Measurements from ENCODE around the gene ZNFX1. TPM values are rescaled to one million over a fixed set of nuclear protein-coding genes. Genes with fewer than 3 reads are reported as not detected.
"Not testable (repeated sequence)": the region's sequence is repeated elsewhere in the genome, so short reads cannot be mapped to it uniquely, and the experiment has no call there.

The ZNFX1 gene
- polyA plus RNA-seq, 1 of the 3 experiments (the other 2 are of a cell fraction): 3.9 TPM

DNA sequence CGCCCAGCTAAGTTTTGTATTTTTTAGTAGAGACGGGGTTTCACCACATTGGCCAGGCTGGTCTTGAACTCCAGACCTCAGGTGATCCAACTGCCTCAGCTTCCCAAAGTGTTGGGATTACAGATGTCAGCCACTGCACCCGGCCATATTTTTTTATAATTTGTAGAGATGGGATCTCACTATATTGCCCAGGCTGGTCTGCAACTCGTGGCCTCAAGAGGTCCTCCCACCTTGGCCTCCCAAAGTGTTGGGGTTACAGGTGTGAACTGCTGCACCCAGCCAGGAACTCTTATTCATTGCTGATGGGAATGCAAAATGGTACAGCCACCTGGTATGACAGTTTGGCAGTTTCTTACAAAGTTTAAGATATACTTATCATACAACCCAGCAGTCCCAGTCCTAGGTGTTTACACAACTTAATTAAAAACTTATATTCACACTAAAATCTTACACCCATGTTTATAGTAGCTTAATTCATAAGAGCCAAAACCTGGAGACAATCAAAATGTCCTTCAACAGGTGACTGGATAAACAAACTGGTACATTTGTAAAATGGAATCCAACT is 78.0 kb downstream of the ZNFX1 start:
- ChIA-PET CTCF (no interaction called here), POLR2A (interaction anchor here (0.6 kb wide), 1 partner anchor 203 kb away, joined by 3 read pairs; no protein-coding TSS in a partner anchor)
- Histone ChIP-seq H3K4me2 (no peak overlapping the region), H3K27ac (ENCODE audit: low read depth in 2 of 2, low read length in 1 of 2) (no peak overlapping the region), H2AFZ (ENCODE audit: low read depth) (no peak overlapping the region), H4K20me1 (ENCODE audit: insufficient read depth) (no peaks in the 10 kb centered on the region), H3K9me2 (no peaks in the 10 kb centered on the region), H3K27me3 (ENCODE audit: insufficient read depth) (no peaks in the 10 kb centered on the region), H3K9ac (no peak overlapping the region), H3K79me2 (ENCODE audit: insufficient read depth) (no peaks in the 10 kb centered on the region), H3K9me3 (no peaks in the 10 kb centered on the region), H3K4me1 (ENCODE audit: control insufficient read depth in 1 of 2, insufficient read depth in 2 of 2, low read depth in 1 of 2, low read length in 1 of 2) (no peaks in the 10 kb centered on the region), H3K36me3 (replicated peaks in 1 of 2; ENCODE audit: control insufficient read depth in 1 of 2, insufficient read depth in 2 of 2, low read length in 1 of 2) (no peaks in the 10 kb centered on the region), H3K4me3 (ENCODE audit: low read depth in 2 of 2, low read length in 1 of 2) (no peak overlapping the region), H3F3A (replicated peaks; ENCODE audit: insufficient read depth) (no peaks in the 10 kb centered on the region)
- 76% methylated on average over 3 of the region's 4 CpGs for WGBS (ENCODE audit: low lambda C conversion rate)
- DNase-seq: no peak
- TF ChIP-seq, protein P1, sequence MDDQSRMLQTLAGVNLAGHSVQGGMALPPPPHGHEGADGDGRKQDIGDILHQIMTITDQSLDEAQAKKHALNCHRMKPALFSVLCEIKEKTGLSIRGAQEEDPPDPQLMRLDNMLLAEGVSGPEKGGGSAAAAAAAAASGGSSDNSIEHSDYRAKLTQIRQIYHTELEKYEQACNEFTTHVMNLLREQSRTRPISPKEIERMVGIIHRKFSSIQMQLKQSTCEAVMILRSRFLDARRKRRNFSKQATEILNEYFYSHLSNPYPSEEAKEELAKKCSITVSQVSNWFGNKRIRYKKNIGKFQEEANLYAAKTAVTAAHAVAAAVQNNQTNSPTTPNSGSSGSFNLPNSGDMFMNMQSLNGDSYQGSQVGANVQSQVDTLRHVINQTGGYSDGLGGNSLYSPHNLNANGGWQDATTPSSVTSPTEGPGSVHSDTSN (IDR thresholded peaks at IDR 0.05): no peak
- no peak for TF ChIP-seq MEF2A (IDR thresholded peaks at IDR 0.05; ENCODE audit: borderline replicate concordance, low read depth)
- no peak for TF ChIP-seq TCF12 (IDR thresholded peaks at IDR 0.05)
- TF ChIP-seq, protein P2, sequence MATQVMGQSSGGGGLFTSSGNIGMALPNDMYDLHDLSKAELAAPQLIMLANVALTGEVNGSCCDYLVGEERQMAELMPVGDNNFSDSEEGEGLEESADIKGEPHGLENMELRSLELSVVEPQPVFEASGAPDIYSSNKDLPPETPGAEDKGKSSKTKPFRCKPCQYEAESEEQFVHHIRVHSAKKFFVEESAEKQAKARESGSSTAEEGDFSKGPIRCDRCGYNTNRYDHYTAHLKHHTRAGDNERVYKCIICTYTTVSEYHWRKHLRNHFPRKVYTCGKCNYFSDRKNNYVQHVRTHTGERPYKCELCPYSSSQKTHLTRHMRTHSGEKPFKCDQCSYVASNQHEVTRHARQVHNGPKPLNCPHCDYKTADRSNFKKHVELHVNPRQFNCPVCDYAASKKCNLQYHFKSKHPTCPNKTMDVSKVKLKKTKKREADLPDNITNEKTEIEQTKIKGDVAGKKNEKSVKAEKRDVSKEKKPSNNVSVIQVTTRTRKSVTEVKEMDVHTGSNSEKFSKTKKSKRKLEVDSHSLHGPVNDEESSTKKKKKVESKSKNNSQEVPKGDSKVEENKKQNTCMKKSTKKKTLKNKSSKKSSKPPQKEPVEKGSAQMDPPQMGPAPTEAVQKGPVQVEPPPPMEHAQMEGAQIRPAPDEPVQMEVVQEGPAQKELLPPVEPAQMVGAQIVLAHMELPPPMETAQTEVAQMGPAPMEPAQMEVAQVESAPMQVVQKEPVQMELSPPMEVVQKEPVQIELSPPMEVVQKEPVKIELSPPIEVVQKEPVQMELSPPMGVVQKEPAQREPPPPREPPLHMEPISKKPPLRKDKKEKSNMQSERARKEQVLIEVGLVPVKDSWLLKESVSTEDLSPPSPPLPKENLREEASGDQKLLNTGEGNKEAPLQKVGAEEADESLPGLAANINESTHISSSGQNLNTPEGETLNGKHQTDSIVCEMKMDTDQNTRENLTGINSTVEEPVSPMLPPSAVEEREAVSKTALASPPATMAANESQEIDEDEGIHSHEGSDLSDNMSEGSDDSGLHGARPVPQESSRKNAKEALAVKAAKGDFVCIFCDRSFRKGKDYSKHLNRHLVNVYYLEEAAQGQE (IDR thresholded peaks at IDR 0.05; ENCODE audit: low read depth, low read length): no peak
- no peak for TF ChIP-seq CHD2 (IDR thresholded peaks at IDR 0.05; ENCODE audit: low read length, partially characterized antibody)
- TF ChIP-seq YY1 (IDR thresholded peaks at IDR 0.05; ENCODE audit: low read depth): no peak
- TF ChIP-seq, protein P3, sequence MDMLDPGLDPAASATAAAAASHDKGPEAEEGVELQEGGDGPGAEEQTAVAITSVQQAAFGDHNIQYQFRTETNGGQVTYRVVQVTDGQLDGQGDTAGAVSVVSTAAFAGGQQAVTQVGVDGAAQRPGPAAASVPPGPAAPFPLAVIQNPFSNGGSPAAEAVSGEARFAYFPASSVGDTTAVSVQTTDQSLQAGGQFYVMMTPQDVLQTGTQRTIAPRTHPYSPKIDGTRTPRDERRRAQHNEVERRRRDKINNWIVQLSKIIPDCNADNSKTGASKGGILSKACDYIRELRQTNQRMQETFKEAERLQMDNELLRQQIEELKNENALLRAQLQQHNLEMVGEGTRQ (IDR thresholded peaks at IDR 0.05; ENCODE audit: borderline replicate concordance, low read depth, low read length): no peak

DNA sequence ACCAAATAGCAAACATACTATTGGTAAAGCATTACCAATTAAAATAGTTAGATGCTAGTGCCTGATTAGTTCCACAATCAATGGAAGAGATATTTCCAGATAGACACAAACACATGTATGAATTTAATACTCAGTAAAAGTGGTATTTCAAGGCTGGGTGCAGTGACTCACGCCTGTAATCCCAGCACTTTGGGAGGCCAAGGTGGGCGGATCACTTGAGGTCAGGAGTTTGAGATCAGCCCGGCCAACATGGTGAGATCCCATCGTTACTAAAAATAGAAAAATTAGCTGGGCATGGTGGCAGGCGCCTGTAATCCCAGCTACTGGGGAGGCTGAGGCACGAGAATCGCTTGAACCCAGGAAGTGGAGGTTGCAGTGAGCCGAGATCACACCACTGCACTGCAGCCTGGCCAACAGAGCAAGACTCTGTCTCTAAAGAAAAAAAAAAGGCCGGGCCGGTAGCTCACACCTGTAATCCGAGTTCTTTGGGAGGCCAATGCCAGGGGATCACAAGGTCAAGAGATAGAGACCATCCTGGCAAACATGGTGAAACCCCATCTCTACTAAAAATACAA is 84.8 kb downstream of the ZNFX1 start:
- POLR2A ChIA-PET; H3K4me2 ChIP-seq; H3K4me1 ChIP-seq (ENCODE audit: control insufficient read depth in 1 of 2, insufficient read depth in 2 of 2, low read depth in 1 of 2, low read length in 1 of 2); H3K27ac ChIP-seq (ENCODE audit: low read depth in 2 of 2, low read length in 1 of 2); DNase-seq; H3K79me2 ChIP-seq (ENCODE audit: insufficient read depth); H3F3A ChIP-seq (replicated peaks; ENCODE audit: insufficient read depth); H3K9me3 ChIP-seq; H4K20me1 ChIP-seq (ENCODE audit: insufficient read depth); H3K4me3 ChIP-seq (ENCODE audit: low read depth in 2 of 2, low read length in 1 of 2); H3K9me2 ChIP-seq; H3K27me3 ChIP-seq (ENCODE audit: insufficient read depth); H3K36me3 ChIP-seq (replicated peaks in 1 of 2; ENCODE audit: control insufficient read depth in 1 of 2, insufficient read depth in 2 of 2, low read length in 1 of 2); H2AFZ ChIP-seq (ENCODE audit: low read depth); H3K9ac ChIP-seq: not testable (repeated sequence)
- CTCF ChIA-PET: interaction anchor here (1.8 kb wide), 1 partner anchor 24 kb away, joined by 4 read pairs; no protein-coding TSS in a partner anchor
- 87% methylated on average over 11 of the region's 11 CpGs for WGBS (ENCODE audit: low lambda C conversion rate)

Small RNA genes within 50 kb of the gene (small RNA-seq; reads per million reads assigned to genes)
- gene SNORD12B (5.8 to 531 (median 29.4) reads per million in 7 experiments), gene SNORD12C (7.4 to 603 (median 41.8) reads per million in 7 experiments)

Other genes with a start within 250 kb of the ZNFX1 start
- 18.8 and 21.1 TPM in 2 replicates for gene CSE1L, start 231.7 kb downstream of the ZNFX1 start, polyA plus RNA-seq (2012; rRNA removed)
- gene STAU1, start 89.7 kb downstream of the ZNFX1 start, polyA plus RNA-seq (2012; rRNA removed): 45.2 and 48.2 TPM in 2 replicates
- gene DDX27, start 58.6 kb downstream of the ZNFX1 start, polyA plus RNA-seq (2012; rRNA removed): 51.9 and 52.4 TPM in 2 replicates
- 0.82 and 1.1 TPM in 2 replicates for gene KCNB1, start 204.6 kb upstream of the ZNFX1 start, polyA plus RNA-seq (2012; rRNA removed)